Measurements from ENCODE around the gene TRIM2.

The TRIM2 gene

DNA sequence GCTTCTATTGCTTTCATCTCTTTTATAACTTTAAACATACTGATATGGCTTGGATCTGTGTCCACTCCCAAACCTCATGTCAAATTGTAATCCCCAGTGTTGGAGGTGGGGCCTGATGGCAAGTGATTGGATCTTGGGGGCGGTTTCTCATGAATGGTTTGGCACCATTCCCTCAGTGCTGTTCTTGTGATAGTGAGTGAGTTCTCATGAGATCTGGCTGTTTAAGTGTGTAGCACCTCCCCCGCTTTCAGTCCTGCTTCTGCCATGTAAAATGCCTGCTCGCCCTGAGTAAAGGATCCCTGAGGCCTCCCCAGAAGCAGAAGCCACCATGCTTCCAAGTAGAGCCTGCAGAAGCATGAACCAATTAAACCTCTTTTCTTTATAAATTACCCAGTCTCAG lies 157.9 kb downstream of the TRIM2 start:
- TF ChIP-seq, protein P1, sequence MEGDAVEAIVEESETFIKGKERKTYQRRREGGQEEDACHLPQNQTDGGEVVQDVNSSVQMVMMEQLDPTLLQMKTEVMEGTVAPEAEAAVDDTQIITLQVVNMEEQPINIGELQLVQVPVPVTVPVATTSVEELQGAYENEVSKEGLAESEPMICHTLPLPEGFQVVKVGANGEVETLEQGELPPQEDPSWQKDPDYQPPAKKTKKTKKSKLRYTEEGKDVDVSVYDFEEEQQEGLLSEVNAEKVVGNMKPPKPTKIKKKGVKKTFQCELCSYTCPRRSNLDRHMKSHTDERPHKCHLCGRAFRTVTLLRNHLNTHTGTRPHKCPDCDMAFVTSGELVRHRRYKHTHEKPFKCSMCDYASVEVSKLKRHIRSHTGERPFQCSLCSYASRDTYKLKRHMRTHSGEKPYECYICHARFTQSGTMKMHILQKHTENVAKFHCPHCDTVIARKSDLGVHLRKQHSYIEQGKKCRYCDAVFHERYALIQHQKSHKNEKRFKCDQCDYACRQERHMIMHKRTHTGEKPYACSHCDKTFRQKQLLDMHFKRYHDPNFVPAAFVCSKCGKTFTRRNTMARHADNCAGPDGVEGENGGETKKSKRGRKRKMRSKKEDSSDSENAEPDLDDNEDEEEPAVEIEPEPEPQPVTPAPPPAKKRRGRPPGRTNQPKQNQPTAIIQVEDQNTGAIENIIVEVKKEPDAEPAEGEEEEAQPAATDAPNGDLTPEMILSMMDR (IDR thresholded peaks at IDR 0.05; ENCODE audit: insufficient read depth, low read depth, low read length, missing control alignments): no peak
- no peak overlapping the region for H3K4me3 ChIP-seq (ENCODE audit: low read depth, low read length)
- no peak for DNase-seq (ENCODE audit: low read depth)

- no peak overlapping the region for H3K4me3 ChIP-seq (ENCODE audit: low read depth, low read length)
- no peak for DNase-seq (ENCODE audit: low read depth)
- TF ChIP-seq, protein P1 (IDR thresholded peaks at IDR 0.05; ENCODE audit: insufficient read depth, low read depth, low read length, missing control alignments): no peak
Observed at GRCh38 chr4:153364061-153364460, 159.8 kb downstream of the TRIM2 start.

DNA sequence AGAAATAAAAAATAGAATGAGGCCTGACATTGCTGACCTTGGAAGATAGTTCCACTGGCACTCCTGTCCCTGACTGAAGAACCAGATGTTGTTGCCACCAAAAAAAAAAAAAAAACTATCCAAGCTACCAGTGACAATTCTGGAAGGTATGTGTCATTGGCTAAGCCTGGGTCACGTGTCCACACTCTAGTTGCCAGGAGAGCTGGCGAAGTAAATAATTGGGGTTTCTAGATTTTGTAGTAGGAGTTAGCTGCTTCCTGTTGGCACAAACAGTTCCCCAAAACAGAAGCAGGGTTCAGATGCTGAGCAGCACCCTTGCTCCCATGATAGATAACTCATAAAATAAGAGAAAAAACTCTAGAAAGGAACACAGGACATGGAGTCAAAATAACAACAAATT lies 160.8 kb downstream of the TRIM2 start:
- H3K4me3 ChIP-seq (ENCODE audit: low read depth, low read length): no peak overlapping the region

DNA sequence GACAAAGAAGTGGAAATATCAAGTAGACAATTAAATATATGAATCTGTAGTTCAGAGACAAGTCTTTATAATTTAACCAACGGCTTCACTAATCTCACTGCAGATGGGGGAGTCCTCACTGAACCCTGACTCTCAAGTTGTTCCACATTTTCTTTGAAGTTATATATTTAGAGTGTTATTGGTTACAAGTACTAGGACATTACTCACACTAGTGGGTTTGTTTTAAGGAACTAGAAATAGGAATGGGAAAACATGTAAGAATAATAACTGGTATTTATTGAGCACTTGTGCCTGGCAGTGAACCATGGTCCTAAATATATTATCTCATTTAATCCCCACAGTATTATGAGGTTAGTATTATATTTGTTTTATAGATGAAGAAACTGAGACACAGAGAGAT lies 162.2 kb downstream of the TRIM2 start:
- TF ChIP-seq, protein P1 (IDR thresholded peaks at IDR 0.05; ENCODE audit: insufficient read depth, low read depth, low read length, missing control alignments): no peak
- H3K4me3 ChIP-seq (ENCODE audit: low read depth, low read length): no peak overlapping the region

More for the DNA sequence above, 160.8 kb downstream of the TRIM2 start:
- DNase-seq (ENCODE audit: low read depth): no peak
- TF ChIP-seq, protein P1 (IDR thresholded peaks at IDR 0.05; ENCODE audit: insufficient read depth, low read depth, low read length, missing control alignments): no peak

GRCh38 chr4:153367092-153367491 lies 162.8 kb downstream of the TRIM2 start:
- DNase-seq (ENCODE audit: low read depth): no peak
- TF ChIP-seq, protein P1 (IDR thresholded peaks at IDR 0.05; ENCODE audit: insufficient read depth, low read depth, low read length, missing control alignments): no peak
- no peak overlapping the region for H3K4me3 ChIP-seq (ENCODE audit: low read depth, low read length)

More for the DNA sequence above, 162.2 kb downstream of the TRIM2 start:
- no peak for DNase-seq (ENCODE audit: low read depth)

DNA sequence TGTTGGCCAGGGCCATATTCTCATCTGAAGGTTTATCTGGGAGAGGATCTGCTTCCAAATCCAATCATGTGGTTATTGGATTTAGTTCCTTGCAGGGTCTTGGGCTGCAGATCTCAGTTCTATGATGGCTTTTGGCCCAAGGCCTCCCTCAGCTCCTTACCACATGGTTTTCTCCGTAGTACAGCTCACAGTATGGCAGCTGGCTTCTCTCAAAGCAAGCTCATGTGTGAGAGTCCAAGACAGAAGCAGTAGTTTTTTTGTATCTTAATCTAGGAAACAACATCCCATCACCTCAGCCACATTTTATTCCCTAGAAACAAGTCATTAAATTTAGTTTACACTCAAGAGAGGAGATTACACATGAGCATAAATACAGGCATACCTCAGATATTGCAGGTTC lies 164.8 kb downstream of the TRIM2 start:
- TF ChIP-seq, protein P1 (IDR thresholded peaks at IDR 0.05; ENCODE audit: insufficient read depth, low read depth, low read length, missing control alignments): no peak
- no peak for DNase-seq (ENCODE audit: low read depth)
- H3K4me3 ChIP-seq (ENCODE audit: low read depth, low read length): no peak overlapping the region

- TF ChIP-seq, protein P1 (IDR thresholded peaks at IDR 0.05; ENCODE audit: insufficient read depth, low read depth, low read length, missing control alignments): no peak
- H3K4me3 ChIP-seq (ENCODE audit: low read depth, low read length): no peak overlapping the region
- no peak for DNase-seq (ENCODE audit: low read depth)
Observed at GRCh38 chr4:153371701-153372234, 167.5 kb downstream of the TRIM2 start.
